H1 (cell line): ENCODE measurements around the gene NKAIN2. TPM values are rescaled to one million over a fixed set of nuclear protein-coding genes. Genes with fewer than 3 reads are reported as not detected.

Experiments used
- CTCF ChIA-PET: fragments of 300-600 bp; sonication (Branson Sonifier 250); formaldehyde crosslinking; loops from one replicate; lab custom pipeline; 2021; ENCODE audit not compliant: partially characterized antibody; lab: Charles Lee
- POLR2A ChIA-PET: fragments of 300-600 bp; sonication (Branson Sonifier 250); formaldehyde crosslinking; loops from one replicate; lab custom pipeline; 2021; ENCODE audit warnings: inconsistent platforms; ENCODE audit not compliant: partially characterized antibody; lab: Charles Lee
- DNase-seq, 2 experiments: peaks; one replicate each; pipeline versions ENCODE4 v3.0.0 to v3.0.0-alpha.2; 2010 to 2022; ENCODE audit warnings: low spot score in 2 of 2, low read depth in 1 of 2, mixed read lengths in 1 of 2
- FAIRE-seq: peaks from 2 replicates; lab custom pipeline; 2011; peaks lifted over from hg19 to GRCh38; lab: Jason Lieb, UNC
- H2AFZ ChIP-seq: 2 replicates; pipeline ENCODE4 v1.8.1; 2012; ENCODE audit warnings: low read length, inconsistent platforms
- H2AK5ac ChIP-seq: 2 replicates; pipeline ENCODE4 v1.6.1; 2013; ENCODE audit warnings: low read depth, low read length
- H2BK120ac ChIP-seq: replicated peaks from 2 replicates; pipeline ENCODE3; 2013; ENCODE audit warnings: low read depth, low read length, inconsistent platforms
- H2BK12ac ChIP-seq: 2 replicates; pipeline ENCODE4 v1.6.1; 2013; ENCODE audit warnings: low read depth, low read length
- H2BK15ac ChIP-seq: 2 replicates; pipeline ENCODE4 v1.6.1; 2013; ENCODE audit warnings: low read length
- H2BK20ac ChIP-seq: 2 replicates; pipeline ENCODE4 v1.6.1; 2013; ENCODE audit warnings: low read length
- H2BK5ac ChIP-seq: 2 replicates; pipeline ENCODE4 v1.6.1; 2013; ENCODE audit warnings: low read depth, low read length
- H3K14ac ChIP-seq: 2 replicates; pipeline ENCODE4 v1.6.1; 2013; ENCODE audit warnings: inconsistent platforms; ENCODE audit not compliant: insufficient read length
- H3K18ac ChIP-seq: 2 replicates; pipeline ENCODE4 v1.6.1; 2013; ENCODE audit warnings: low read length; ENCODE audit errors: extremely low read depth
- H3K23ac ChIP-seq: 2 replicates; pipeline ENCODE4 v1.6.1; 2013; ENCODE audit warnings: inconsistent platforms; ENCODE audit not compliant: insufficient read length
- H3K23me2 ChIP-seq: 2 replicates; pipeline ENCODE4 v1.6.1; 2013; ENCODE audit warnings: low read depth, low read length
- H3K27ac ChIP-seq: 2 replicates; pipeline ENCODE4 v1.6.1; 2011; ENCODE audit warnings: low read depth, low read length, inconsistent platforms
- H3K27me3 ChIP-seq, 4 experiments: replicated peaks in 1 of 4; 1 replicate in 1 of 4; 2 replicates in 3 of 4; pipeline versions ENCODE4 v1.6.1 to v1.8.1; 2011 to 2013; ENCODE audit warnings: low read length in 3 of 4, mild to moderate bottlenecking in 3 of 4, inconsistent platforms in 2 of 4, mixed read lengths in 2 of 4, moderate library complexity in 1 of 4; ENCODE audit not compliant: control insufficient read depth in 3 of 4, insufficient read depth in 3 of 4; ENCODE audit errors: extremely low read depth in 1 of 4
- H3K36me3 ChIP-seq, 4 experiments: 2 replicates each; pipeline versions ENCODE4 v1.6.1 to v1.8.1; 2011 to 2013; ENCODE audit warnings: mild to moderate bottlenecking in 4 of 4, low read length in 3 of 4, moderate library complexity in 2 of 4, control low read depth in 1 of 4, inconsistent platforms in 1 of 4; ENCODE audit not compliant: insufficient read depth in 4 of 4, control insufficient read depth in 2 of 4
- H3K4ac ChIP-seq: replicated peaks from 2 replicates; pipeline ENCODE3; 2013; ENCODE audit warnings: low read length, low read depth, mixed read lengths, inconsistent platforms; ENCODE audit not compliant: insufficient read length
- H3K4me1 ChIP-seq, 4 experiments: replicated peaks in 1 of 4; 1 replicate in 1 of 4; 2 replicates in 3 of 4; pipeline versions ENCODE4 v1.6.1 to v1.8.1; 2011 to 2013; ENCODE audit warnings: low read length in 3 of 4, inconsistent platforms in 2 of 4, mixed read lengths in 1 of 4; ENCODE audit not compliant: insufficient read depth in 4 of 4, control insufficient read depth in 3 of 4
- H3K4me2 ChIP-seq, 2 experiments: 2 replicates each; pipeline versions ENCODE4 v1.6.1 to v1.8.1; 2011 to 2013; ENCODE audit warnings: low read depth in 2 of 2, low read length in 2 of 2, control low read depth in 1 of 2, inconsistent platforms in 1 of 2, mild to moderate bottlenecking in 1 of 2; ENCODE audit not compliant: insufficient read depth in 1 of 2
- H3K4me3 ChIP-seq, 4 experiments: fragments of 200-600, 300-600 bp in 1 of 4; sonication (generic), shearing (Covaris generic), sonication (Bioruptor Twin) in 1 of 4; 2 replicates each; pipeline versions ENCODE4 v1.5.1 to v1.8.1; 2011 to 2016; ENCODE audit warnings: low read length in 4 of 4, low read depth in 3 of 4, control low read depth in 2 of 4, inconsistent platforms in 2 of 4, mild to moderate bottlenecking in 2 of 4, mixed read lengths in 1 of 4, moderate library complexity in 1 of 4; ENCODE audit not compliant: insufficient read depth in 2 of 4; ENCODE audit errors: extremely low read depth in 1 of 4
- H3K56ac ChIP-seq: replicated peaks from 2 replicates; pipeline ENCODE3; 2013; ENCODE audit warnings: low read depth, mild to moderate bottlenecking, mixed read lengths, low read length, inconsistent platforms; ENCODE audit not compliant: insufficient read length
- H3K79me1 ChIP-seq: 2 replicates; pipeline ENCODE4 v1.6.1; 2013; ENCODE audit warnings: low read depth, low read length, control low read depth
- H3K79me2 ChIP-seq, 2 experiments: 2 replicates each; pipeline versions ENCODE4 v1.6.1 to v1.8.1; 2012 to 2013; ENCODE audit warnings: low read length in 2 of 2, mild to moderate bottlenecking in 2 of 2, inconsistent platforms in 1 of 2; ENCODE audit not compliant: insufficient read depth in 2 of 2, control insufficient read depth in 1 of 2
- H3K9ac ChIP-seq, 4 experiments: replicated peaks in 1 of 4; 1 replicate in 1 of 4; 2 replicates in 3 of 4; pipeline versions ENCODE4 v1.6.1 to v1.8.1; 2011 to 2013; ENCODE audit warnings: low read depth in 3 of 4, low read length in 3 of 4, control low read depth in 2 of 4, mild to moderate bottlenecking in 2 of 4, moderate library complexity in 2 of 4, inconsistent platforms in 1 of 4; ENCODE audit errors: extremely low read depth in 1 of 4
- H3K9me3 ChIP-seq, 2 experiments: 2 replicates each; pipeline versions ENCODE4 v1.6.1 to v1.8.1; 2012 to 2013; ENCODE audit warnings: mild to moderate bottlenecking in 2 of 2, moderate library complexity in 2 of 2, control low read depth in 1 of 2, inconsistent platforms in 1 of 2, low read depth in 1 of 2, low read length in 1 of 2, mixed read lengths in 1 of 2; ENCODE audit not compliant: insufficient read depth in 2 of 2
- H4K20me1 ChIP-seq, 2 experiments: replicated peaks in 1 of 2; 2 replicates each; pipeline versions ENCODE3 to v1.8.1; 2011 to 2013; ENCODE audit warnings: inconsistent platforms in 2 of 2, low read length in 2 of 2, mild to moderate bottlenecking in 1 of 2; ENCODE audit not compliant: insufficient read depth in 2 of 2, control insufficient read depth in 1 of 2
- H4K5ac ChIP-seq: 2 replicates; pipeline ENCODE4 v1.6.1; 2013; ENCODE audit warnings: low read length, low read depth, mixed read lengths, inconsistent platforms; ENCODE audit not compliant: insufficient read length
- H4K8ac ChIP-seq: 2 replicates; pipeline ENCODE4 v1.8.0; 2013; ENCODE audit warnings: mild to moderate bottlenecking, moderate library complexity, low read length, inconsistent platforms; ENCODE audit not compliant: insufficient read depth; ENCODE audit errors: extremely low read depth
- H4K91ac ChIP-seq: replicated peaks from 2 replicates; pipeline ENCODE3; 2013; ENCODE audit warnings: low read length, mixed read lengths, inconsistent platforms; ENCODE audit not compliant: insufficient read length
- CREB1 ChIP-seq: IDR thresholded peaks from 2 replicates; pipeline ENCODE4 v1.6.1; 2012; ENCODE audit warnings: inconsistent platforms
- SRF ChIP-seq: IDR thresholded peaks from 2 replicates; pipeline ENCODE4 v1.6.1; 2011; ENCODE audit warnings: mild to moderate bottlenecking, low read depth, low read length, moderate library complexity
- polyA plus RNA-seq, 7 experiments: library from polyadenylated mRNA; depleted of rRNA in 3 of 7; stranded (reverse) in 5 of 7; unstranded in 2 of 7; fragments of >200 nt in 5 of 7; fragments of 200-250 nt in 2 of 7; gene quantifications; 1 replicate in 5 of 7; 2 replicates in 1 of 7; 4 replicates in 1 of 7; pipeline versions ENCODE4 v1.2.1 to v1.2.3, GENCODE V29; 2011 to 2013; ENCODE audit warnings: missing spikeins in 2 of 7, mixed read lengths in 2 of 7
- total RNA-seq: library from RNA; stranded (reverse); fragmentation: NEBNext Ultra II Directional; extraction: Animal tissue kit (Norgen Biotek cat#: 25700); gene quantifications from 2 replicates; pipeline ENCODE4 v1.2.1, GENCODE V29; 2021

NKAIN2 gene
- total and polyA plus RNA-seq, 2 of the 8 experiments (the other 6 are each of a cell fraction or from before 2014, with no cell fraction given) = 0.20 to 0.34 TPM

DNA sequence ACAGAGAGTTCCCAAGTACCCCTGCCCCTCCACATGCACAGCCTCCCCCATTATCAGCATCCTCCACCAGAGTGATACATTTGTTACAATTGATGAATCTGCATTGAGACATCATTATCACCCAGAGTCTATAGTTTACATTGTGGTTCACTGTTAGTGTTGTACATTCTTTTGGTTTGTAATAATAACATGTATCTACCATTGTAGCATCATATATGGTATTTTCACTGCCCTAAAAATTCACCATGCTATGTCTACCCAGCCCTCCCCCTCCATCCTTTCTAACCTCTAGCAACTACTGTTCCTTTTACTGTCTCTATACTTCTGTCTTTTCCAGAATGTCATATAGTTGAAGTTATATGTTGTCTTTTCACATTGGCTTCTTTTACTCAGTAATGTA lies 884.7 kb downstream of the NKAIN2 start:
- H3K56ac ChIP-seq = no peak overlapping the region
- no peak overlapping the region for H3K18ac ChIP-seq
- no peak overlapping the region for H3K4me3 ChIP-seq
- no peak overlapping the region for H4K91ac ChIP-seq
- H3K4me2 ChIP-seq = no peak overlapping the region
- no peak overlapping the region for H2BK12ac ChIP-seq
- no peaks in the 10 kb centered on the region; a peak in 1 of 4 replicates for H3K9me3 ChIP-seq
- H4K8ac ChIP-seq = no peak overlapping the region
- no peaks in the 10 kb centered on the region for H3K36me3 ChIP-seq
- H2AK5ac ChIP-seq = no peak overlapping the region
- H2BK15ac ChIP-seq = no peak overlapping the region
- H3K27me3 ChIP-seq = no peaks in the 10 kb centered on the region; a peak in 1 of 7 replicates
- H2AFZ ChIP-seq = no peak overlapping the region
- ChIA-PET POLR2A (no interaction called here), CTCF (no interaction called here)
- no peak overlapping the region for H2BK5ac ChIP-seq
- no peak overlapping the region for H3K23ac ChIP-seq
- TF ChIP-seq SRF (no peak), CREB1 (no peak)
- peaks cover 0 to 6% (median 0%) of the 10 kb centered on the region in 4 experiments; a peak in 1 of 7 replicates for H3K4me1 ChIP-seq
- no peak overlapping the region for H2BK20ac ChIP-seq
- no peak overlapping the region for H3K9ac ChIP-seq
- H3K79me2 ChIP-seq = no peaks in the 10 kb centered on the region
- no peak overlapping the region for H3K14ac ChIP-seq
- DNase-seq (no peak), FAIRE-seq (no peak)
- H3K79me1 ChIP-seq = no peaks in the 10 kb centered on the region
- H4K20me1 ChIP-seq = no peaks in the 10 kb centered on the region
- H3K27ac ChIP-seq = no peak overlapping the region
- no peak overlapping the region for H4K5ac ChIP-seq
- H2BK120ac ChIP-seq = no peak overlapping the region
- H3K4ac ChIP-seq = no peak overlapping the region
- no peaks in the 10 kb centered on the region for H3K23me2 ChIP-seq
